HFFc6 (cell line): ENCODE data around the gene LIMA1. TPM values are rescaled to one million over a fixed set of nuclear protein-coding genes. Genes with fewer than 3 reads are reported as not detected.

ENCODE experiments used
- DNase-seq: peaks from one replicate; pipeline ENCODE4 v3.0.0-alpha.2; 2018
- H3K27ac Mint-ChIP-seq: 2 replicates; pipeline ENCODE4 v1.8.0; 2020; ENCODE audit warnings: mild to moderate bottlenecking, mixed read lengths
- H3K27me3 Mint-ChIP-seq: 2 replicates; pipeline ENCODE4 v1.8.0; 2021; ENCODE audit warnings: mild to moderate bottlenecking, moderate library complexity, mixed read lengths; ENCODE audit not compliant: insufficient read depth
- H3K36me3 Mint-ChIP-seq: 2 replicates; pipeline ENCODE4 v1.8.0; 2021; ENCODE audit warnings: low read depth, mixed read lengths
- H3K4me1 Mint-ChIP-seq: 2 replicates; pipeline ENCODE4 v1.8.0; 2020; ENCODE audit warnings: low read depth, mixed read lengths
- H3K4me3 Mint-ChIP-seq: 2 replicates; pipeline ENCODE4 v1.8.0; 2020; ENCODE audit warnings: mild to moderate bottlenecking, moderate library complexity, mixed read lengths
- H3K9me3 Mint-ChIP-seq: 2 replicates; pipeline ENCODE4 v1.8.0; 2020; ENCODE audit warnings: mild to moderate bottlenecking, mixed read lengths
- CTCF ChIP-seq: fragments of 200-600 bp; sonication (generic); IDR thresholded peaks from 2 replicates; pipeline ENCODE4 v1.5.0; 2021; ENCODE audit warnings: antibody characterized with exemption, mild to moderate bottlenecking
- total RNA-seq, 6 experiments: library from RNA; stranded (reverse); fragmentation: NEBNext Ultra II Directional; extraction: Animal tissue kit (Norgen Biotek cat#: 25700); gene quantifications; 2 replicates in 1 of 6; 3 replicates in 5 of 6; pipeline ENCODE4 v1.2.3, GENCODE V29; 2021

LIMA1 gene
- total RNA-seq, 6 experiments from 2014 or later: 259 to 335 (median 298) TPM

- Mint-ChIP-seq H3K4me1 (peaks cover 74% of the 10 kb centered on the region), H3K27ac (peak overlapping the region; percentile 93), H3K4me3 (peak overlapping the region; percentile 21), H3K36me3 (peaks cover 26% of the 10 kb centered on the region), H3K27me3 (peaks cover 1% of the 10 kb centered on the region; the same call in 1 of the 2 replicates), H3K9me3 (no peaks in the 10 kb centered on the region)
- no peak for TF ChIP-seq CTCF
- DNase-seq: peak; percentile 97
These were observed 36.3 kb downstream of the LIMA1 start for GRCh38 chr12:50246873-50247612.

GRCh38 chr12:50246197-50246865 lies 37.0 kb downstream of the LIMA1 start:
- peak overlapping the region; percentile 93 for H3K27ac Mint-ChIP-seq

GRCh38 chr12:50243507-50243906 lies 39.8 kb downstream of the LIMA1 start:
- Mint-ChIP-seq H3K4me1 (peaks cover 80% of the 10 kb centered on the region), H3K27me3 (peaks cover 1% of the 10 kb centered on the region; the same call in 1 of the 2 replicates), H3K36me3 (peaks cover 22% of the 10 kb centered on the region), H3K4me3 (peak overlapping the region; percentile 47), H3K27ac (peak overlapping the region; percentile 92), H3K9me3 (no peaks in the 10 kb centered on the region)
- DNase-seq: no peak
- no peak for TF ChIP-seq CTCF

More at GRCh38 chr12:50246197-50246865, 37.0 kb downstream of the LIMA1 start:
- TF ChIP-seq CTCF: no peak
- Mint-ChIP-seq H3K4me3 (peak overlapping the region; percentile 17; the same call in 1 of the 2 replicates), H3K9me3 (no peaks in the 10 kb centered on the region), H3K4me1 (peaks cover 76% of the 10 kb centered on the region), H3K27me3 (peaks cover 1% of the 10 kb centered on the region; the same call in 1 of the 2 replicates), H3K36me3 (peaks cover 23% of the 10 kb centered on the region)
- DNase-seq: no peak

- peaks cover 74% of the 10 kb centered on the region for H3K4me1 Mint-ChIP-seq
- peak overlapping the region; percentile 84 for H3K4me3 Mint-ChIP-seq
These were observed 40.5 kb downstream of the LIMA1 start for GRCh38 chr12:50242751-50243191.

GRCh38 chr12:50241178-50241577 lies 42.1 kb downstream of the LIMA1 start:
- Mint-ChIP-seq H3K36me3 (peaks cover 16% of the 10 kb centered on the region), H3K27me3 (peaks cover 1% of the 10 kb centered on the region; the same call in 1 of the 2 replicates), H3K9me3 (no peaks in the 10 kb centered on the region), H3K4me3 (peak overlapping the region; percentile 84), H3K27ac (peak overlapping the region; percentile 92), H3K4me1 (peaks cover 58% of the 10 kb centered on the region)
- no peak for TF ChIP-seq CTCF
- peak; percentile 19 for DNase-seq

More at GRCh38 chr12:50242751-50243191, 40.5 kb downstream of the LIMA1 start:
- TF ChIP-seq CTCF: no peak
- Mint-ChIP-seq H3K27ac (peak overlapping the region; percentile 92), H3K27me3 (peaks cover 1% of the 10 kb centered on the region; the same call in 1 of the 2 replicates), H3K36me3 (peaks cover 18% of the 10 kb centered on the region), H3K9me3 (no peaks in the 10 kb centered on the region)
- peak; percentile 90 for DNase-seq
